Measurements from ENCODE around the gene PLXNB1.

PLXNB1 gene

GRCh38 chr3:48369693-48370332 is 60.1 kb downstream of the PLXNB1 start:
- no peak for DNase-seq (ENCODE audit: low spot score)

GRCh38 chr3:48367201-48367600 is 62.7 kb downstream of the PLXNB1 start:
- DNase-seq (ENCODE audit: low spot score) = no peak

- DNase-seq (ENCODE audit: low spot score) = no peak
These were observed 65.0 kb downstream of the PLXNB1 start for GRCh38 chr3:48364840-48365239.

GRCh38 chr3:48361928-48362327 is 68.0 kb downstream of the PLXNB1 start:
- no peak for DNase-seq (ENCODE audit: low spot score)

- DNase-seq (ENCODE audit: low spot score) = no peak
These were observed 73.5 kb downstream of the PLXNB1 start for GRCh38 chr3:48356419-48356818.

GRCh38 chr3:48353987-48354386 is 75.9 kb downstream of the PLXNB1 start:
- no peak for DNase-seq (ENCODE audit: low spot score)

All from kidney capillary endothelial cell (primary cell).